A673 (cell line): Measurements from ENCODE around the gene CHSY3. TPM values are rescaled to one million over a fixed set of nuclear protein-coding genes. Genes with fewer than 3 reads are reported as not detected.

ENCODE experiments used
- BruUV-seq: library from RNA; stranded (reverse); fragments of 400-500 nt; replicated peaks from 2 replicates; lab custom pipeline; 2021; lab: Mats Ljungman, UMichigan
- CTCF ChIA-PET: fragments of 300-600 bp; sonication (Branson Sonifier 250); formaldehyde crosslinking; loops from one replicate; lab custom pipeline; 2022; ENCODE audit warnings: antibody characterized with exemption; lab: Charles Lee
- POLR2A ChIA-PET: fragments of 300-600 bp; sonication (Branson Sonifier 250); formaldehyde crosslinking; loops from one replicate; lab custom pipeline; 2022; ENCODE audit warnings: antibody characterized with exemption; ENCODE audit not compliant: low non-redundant PET; lab: Charles Lee
- DNase-seq: peaks from one replicate; pipeline ENCODE4 v3.0.0-alpha.2; 2015; ENCODE audit warnings: low spot score
- H3K27ac ChIP-seq: fragments of 200-600 bp; sonication (generic); 2 replicates; pipeline ENCODE4 v1.5.1; 2016; ENCODE audit warnings: mixed run types, low read depth, mild to moderate bottlenecking, mixed read lengths, antibody characterized with exemption, low read length; ENCODE audit not compliant: poor library complexity, severe bottlenecking
- H3K27me3 ChIP-seq: fragments of 200-600 bp; sonication (generic); replicated peaks from 2 replicates; pipeline ENCODE4 v1.6.1; 2017; ENCODE audit warnings: mixed run types, low read depth, mild to moderate bottlenecking, mixed read lengths, antibody characterized with exemption, low read length; ENCODE audit not compliant: insufficient read depth, poor library complexity
- H3K36me3 ChIP-seq: fragments of 200-600 bp; sonication (generic); 2 replicates; pipeline ENCODE4 v1.6.1; 2016; ENCODE audit warnings: mixed run types, mild to moderate bottlenecking, mixed read lengths, antibody characterized with exemption, low read length; ENCODE audit not compliant: insufficient read depth, poor library complexity, severe bottlenecking
- H3K4me1 ChIP-seq: fragments of 200-600 bp; sonication (generic); 2 replicates; pipeline ENCODE4 v1.6.1; 2017; ENCODE audit warnings: mixed run types, mild to moderate bottlenecking, mixed read lengths, antibody characterized with exemption, low read length; ENCODE audit not compliant: insufficient read depth, poor library complexity, severe bottlenecking
- H3K4me3 ChIP-seq: fragments of 200-600 bp; sonication (generic); 2 replicates; pipeline ENCODE4 v1.5.1; 2016; ENCODE audit warnings: low read depth, mixed run types, mild to moderate bottlenecking, mixed read lengths, low read length; ENCODE audit not compliant: poor library complexity, severe bottlenecking
- H3K9me3 ChIP-seq: fragments of 200-600 bp; sonication (generic); 2 replicates; pipeline ENCODE4 v1.6.1; 2016; ENCODE audit warnings: mixed run types, low read depth, mild to moderate bottlenecking, mixed read lengths, antibody characterized with exemption, low read length; ENCODE audit not compliant: poor library complexity, severe bottlenecking
- EZH2 ChIP-seq: fragments of 200-600 bp; sonication (generic); IDR thresholded peaks from 2 replicates; pipeline ENCODE4 v1.6.1; 2017; ENCODE audit warnings: borderline replicate concordance, low read depth, mild to moderate bottlenecking, mixed read lengths, antibody characterized with exemption, low read length; ENCODE audit not compliant: poor library complexity, severe bottlenecking
- intact Hi-C: fragments of 100-400 bp; cut with micrococcal nuclease; formaldehyde crosslinking; loops from one replicate; pipeline ENCODE4 v1.10.0; 2022; ENCODE audit not compliant: unreplicated experiment
- total RNA-seq: library from RNA; stranded (reverse); gene quantifications from 2 replicates; pipeline ENCODE4 v1.2.3, GENCODE V29; 2021
- TF ChIP-seq, protein P1 (sequence below): fragments of 300-800, 200-600 bp; sonication (generic); conservative IDR thresholded peaks from 2 replicates; pipeline ENCODE4 v1.5.1; 2017; ENCODE audit warnings: low read depth, mild to moderate bottlenecking, antibody characterized with exemption, low read length, moderate library complexity, mixed read lengths

CHSY3 gene
- total RNA-seq, 1 experiment from 2014 or later = not detected

DNA sequence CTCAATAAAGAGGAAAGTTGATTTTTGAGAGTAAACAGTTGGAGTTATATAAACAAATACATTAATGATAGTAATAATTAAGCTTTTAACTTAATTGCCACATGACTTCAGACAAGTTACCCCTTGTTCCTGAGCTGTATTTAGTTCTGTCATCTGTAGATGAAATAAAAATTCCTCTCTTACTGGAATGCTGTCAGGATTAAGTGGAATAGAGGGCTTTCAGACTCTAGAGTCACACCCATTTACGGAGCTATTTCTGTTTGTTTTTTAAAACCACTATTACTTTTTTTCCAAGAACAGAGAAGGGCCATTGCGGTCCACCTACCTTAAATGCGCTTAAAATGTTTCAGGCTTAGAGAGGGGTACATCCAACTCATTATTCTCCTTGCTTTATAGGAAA lies 170.6 kb downstream of the CHSY3 start:
- no peaks in the 10 kb centered on the region for H3K36me3 ChIP-seq
- POLR2A ChIA-PET = no interaction called here
- H3K27me3 ChIP-seq = peaks cover 7% of the 10 kb centered on the region
- BruUV-seq = no TSS peak
- intact Hi-C loops = no loop called here
- TF ChIP-seq, protein P1, sequence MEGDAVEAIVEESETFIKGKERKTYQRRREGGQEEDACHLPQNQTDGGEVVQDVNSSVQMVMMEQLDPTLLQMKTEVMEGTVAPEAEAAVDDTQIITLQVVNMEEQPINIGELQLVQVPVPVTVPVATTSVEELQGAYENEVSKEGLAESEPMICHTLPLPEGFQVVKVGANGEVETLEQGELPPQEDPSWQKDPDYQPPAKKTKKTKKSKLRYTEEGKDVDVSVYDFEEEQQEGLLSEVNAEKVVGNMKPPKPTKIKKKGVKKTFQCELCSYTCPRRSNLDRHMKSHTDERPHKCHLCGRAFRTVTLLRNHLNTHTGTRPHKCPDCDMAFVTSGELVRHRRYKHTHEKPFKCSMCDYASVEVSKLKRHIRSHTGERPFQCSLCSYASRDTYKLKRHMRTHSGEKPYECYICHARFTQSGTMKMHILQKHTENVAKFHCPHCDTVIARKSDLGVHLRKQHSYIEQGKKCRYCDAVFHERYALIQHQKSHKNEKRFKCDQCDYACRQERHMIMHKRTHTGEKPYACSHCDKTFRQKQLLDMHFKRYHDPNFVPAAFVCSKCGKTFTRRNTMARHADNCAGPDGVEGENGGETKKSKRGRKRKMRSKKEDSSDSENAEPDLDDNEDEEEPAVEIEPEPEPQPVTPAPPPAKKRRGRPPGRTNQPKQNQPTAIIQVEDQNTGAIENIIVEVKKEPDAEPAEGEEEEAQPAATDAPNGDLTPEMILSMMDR = no peak
- no peak for TF ChIP-seq EZH2
- no peaks in the 10 kb centered on the region for H3K9me3 ChIP-seq
- no peak for DNase-seq
- CTCF ChIA-PET = no interaction called here
- no peaks in the 10 kb centered on the region for H3K4me1 ChIP-seq
- no peak overlapping the region for H3K4me3 ChIP-seq
- H3K27ac ChIP-seq = no peak overlapping the region

DNA sequence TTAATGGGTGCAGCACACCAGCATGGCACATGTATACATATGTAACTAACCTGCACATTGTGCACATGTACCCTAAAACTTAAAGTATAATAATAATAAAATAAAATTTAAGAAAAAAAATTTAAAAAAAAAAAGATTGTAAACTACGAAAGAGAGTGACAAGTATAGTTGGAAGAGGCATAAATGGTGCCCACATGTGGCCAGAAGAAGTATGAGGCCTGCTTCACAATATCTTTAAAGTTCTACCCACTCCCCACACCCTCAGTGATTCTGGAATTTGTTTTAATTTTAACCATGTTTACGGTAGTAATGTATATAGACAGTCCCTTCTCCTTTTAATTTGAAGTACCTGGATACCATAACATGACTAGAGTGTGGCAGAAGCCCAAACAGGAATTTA lies 172.7 kb downstream of the CHSY3 start:
- H3K27me3 ChIP-seq = peaks cover 7% of the 10 kb centered on the region
- POLR2A ChIA-PET = no interaction called here
- no TSS peak for BruUV-seq
- H3K27ac ChIP-seq = no peak overlapping the region
- DNase-seq = no peak
- H3K9me3 ChIP-seq = no peaks in the 10 kb centered on the region
- CTCF ChIA-PET = no interaction called here
- no peaks in the 10 kb centered on the region for H3K36me3 ChIP-seq
- no peak overlapping the region for H3K4me3 ChIP-seq
- intact Hi-C loops = no loop called here
- no peak for TF ChIP-seq EZH2
- TF ChIP-seq, protein P1 = no peak
- H3K4me1 ChIP-seq = no peaks in the 10 kb centered on the region

DNA sequence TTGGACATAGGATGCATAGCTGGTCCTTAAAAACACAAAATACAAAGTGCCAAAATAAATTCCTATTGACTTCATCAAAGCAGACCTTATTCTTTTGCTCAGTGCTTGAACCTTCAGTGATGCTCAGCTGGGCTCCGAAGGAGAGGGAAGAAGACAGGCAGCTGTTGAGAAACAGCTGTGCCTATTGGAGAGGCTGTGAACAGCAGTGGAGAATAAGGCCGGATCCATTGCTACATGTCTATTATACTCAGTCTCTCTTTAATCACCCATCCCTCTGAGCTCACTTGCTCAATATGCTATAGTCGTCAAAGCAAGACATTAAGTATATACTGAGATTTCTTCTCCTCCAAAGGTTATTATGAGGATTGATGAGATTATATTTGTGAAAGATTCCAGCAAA lies 174.4 kb downstream of the CHSY3 start:
- DNase-seq = no peak
- CTCF ChIA-PET = no interaction called here
- Histone ChIP-seq H3K4me1 (no peaks in the 10 kb centered on the region), H3K27me3 (peaks cover 7% of the 10 kb centered on the region), H3K36me3 (no peaks in the 10 kb centered on the region), H3K4me3 (no peak overlapping the region), H3K9me3 (no peaks in the 10 kb centered on the region), H3K27ac (no peak overlapping the region)
- no TSS peak for BruUV-seq
- intact Hi-C loops = no loop called here
- POLR2A ChIA-PET = no interaction called here
- no peak for TF ChIP-seq EZH2
- TF ChIP-seq, protein P1 = no peak
